ENCODE data around the gene DAP. TPM values are rescaled to one million over a fixed set of nuclear protein-coding genes. Genes with fewer than 3 reads are reported as not detected.
"Not testable (repeated sequence)": the region's sequence is repeated elsewhere in the genome, so short reads cannot be mapped to it uniquely, and the experiment has no call there.

Gene DAP
- total RNA-seq, 1 experiment from 2014 or later, result 114 TPM

DNA sequence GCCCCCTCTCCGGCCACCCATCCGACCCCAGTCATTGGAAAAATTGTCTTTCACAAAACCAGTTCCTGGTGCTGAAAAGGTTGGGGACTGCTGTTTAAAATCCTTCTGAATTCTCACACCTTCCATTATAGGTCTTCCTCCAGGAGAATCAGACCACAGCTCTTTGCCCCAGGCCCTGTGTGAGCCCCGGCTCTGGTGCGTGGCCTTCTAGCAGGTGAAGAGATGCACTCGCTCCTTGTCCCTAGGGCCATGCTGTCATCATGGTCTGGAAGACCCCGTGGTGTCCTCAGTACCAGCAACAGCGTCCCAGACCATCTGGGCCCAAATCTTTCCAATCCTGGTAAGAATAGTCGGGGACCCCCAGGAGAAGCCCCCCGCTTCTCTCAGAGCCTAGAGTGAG, 95.2 kb downstream of the DAP start:
- Mint-ChIP-seq H3K9me3 (ENCODE audit: unreplicated experiment) (no peaks in the 10 kb centered on the region), H3K4me3 (ENCODE audit: unreplicated experiment) (no peak overlapping the region), H3K27me3 (ENCODE audit: insufficient read depth, unreplicated experiment) (no peaks in the 10 kb centered on the region), H3K27ac (ENCODE audit: low read depth, unreplicated experiment) (no peak overlapping the region), H3K4me1 (ENCODE audit: insufficient read depth, unreplicated experiment) (no peaks in the 10 kb centered on the region), H3K36me3 (ENCODE audit: insufficient read depth, unreplicated experiment) (no peaks in the 10 kb centered on the region)
- CTCF ChIA-PET, result no interaction called here
- POLR2A ChIA-PET, result no interaction called here
- intact Hi-C loops (cut with micrococcal nuclease), result no loop called here
- no peak for DNase-seq (ENCODE audit: unreplicated experiment)
- TF ChIP-seq, protein P1, sequence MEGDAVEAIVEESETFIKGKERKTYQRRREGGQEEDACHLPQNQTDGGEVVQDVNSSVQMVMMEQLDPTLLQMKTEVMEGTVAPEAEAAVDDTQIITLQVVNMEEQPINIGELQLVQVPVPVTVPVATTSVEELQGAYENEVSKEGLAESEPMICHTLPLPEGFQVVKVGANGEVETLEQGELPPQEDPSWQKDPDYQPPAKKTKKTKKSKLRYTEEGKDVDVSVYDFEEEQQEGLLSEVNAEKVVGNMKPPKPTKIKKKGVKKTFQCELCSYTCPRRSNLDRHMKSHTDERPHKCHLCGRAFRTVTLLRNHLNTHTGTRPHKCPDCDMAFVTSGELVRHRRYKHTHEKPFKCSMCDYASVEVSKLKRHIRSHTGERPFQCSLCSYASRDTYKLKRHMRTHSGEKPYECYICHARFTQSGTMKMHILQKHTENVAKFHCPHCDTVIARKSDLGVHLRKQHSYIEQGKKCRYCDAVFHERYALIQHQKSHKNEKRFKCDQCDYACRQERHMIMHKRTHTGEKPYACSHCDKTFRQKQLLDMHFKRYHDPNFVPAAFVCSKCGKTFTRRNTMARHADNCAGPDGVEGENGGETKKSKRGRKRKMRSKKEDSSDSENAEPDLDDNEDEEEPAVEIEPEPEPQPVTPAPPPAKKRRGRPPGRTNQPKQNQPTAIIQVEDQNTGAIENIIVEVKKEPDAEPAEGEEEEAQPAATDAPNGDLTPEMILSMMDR (IDR thresholded peaks at IDR 0.05; ENCODE audit: unreplicated experiment), result no peak
- BruUV-seq (replicated peaks), result no TSS peak

DNA sequence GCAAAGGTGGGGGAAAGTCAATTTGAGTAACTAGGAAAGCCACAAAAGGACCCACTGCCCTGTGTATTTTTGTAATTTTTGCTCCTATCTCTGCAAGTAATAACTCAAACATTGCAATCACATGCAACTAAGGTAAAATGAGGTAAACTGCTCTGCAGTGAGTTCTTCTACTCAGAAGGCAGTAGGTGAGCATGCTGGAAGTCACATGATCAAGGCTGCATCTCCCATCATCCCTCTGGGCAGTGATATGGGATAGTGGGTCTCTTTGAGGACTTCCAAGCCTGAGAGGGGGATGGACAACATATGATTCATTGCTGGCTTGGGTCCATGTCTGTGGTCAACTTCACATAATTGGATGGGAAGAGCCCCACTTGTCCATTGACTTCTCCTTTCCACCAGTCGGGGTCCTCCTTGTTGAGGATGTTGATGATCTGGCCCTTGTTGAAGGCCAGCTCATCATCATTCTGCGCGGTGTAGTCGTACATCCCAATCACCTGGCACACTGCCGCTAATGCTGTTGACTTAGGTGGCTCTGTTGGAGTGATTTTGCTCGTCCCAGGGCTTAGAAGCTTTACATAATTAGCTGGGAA, 96.8 kb downstream of the DAP start:
- BruUV-seq (replicated peaks); POLR2A ChIA-PET; H3K27me3 Mint-ChIP-seq (ENCODE audit: insufficient read depth, unreplicated experiment); intact Hi-C loops (cut with micrococcal nuclease); H3K9me3 Mint-ChIP-seq (ENCODE audit: unreplicated experiment); H3K4me3 Mint-ChIP-seq (ENCODE audit: unreplicated experiment); H3K36me3 Mint-ChIP-seq (ENCODE audit: insufficient read depth, unreplicated experiment); H3K27ac Mint-ChIP-seq (ENCODE audit: low read depth, unreplicated experiment); H3K4me1 Mint-ChIP-seq (ENCODE audit: insufficient read depth, unreplicated experiment): not testable (repeated sequence)
- DNase-seq (ENCODE audit: unreplicated experiment), result peak; percentile 62
- CTCF ChIA-PET, result interaction anchor here (0.8 kb wide), 1 partner anchor 30 kb away, joined by 3 read pairs; no protein-coding TSS in a partner anchor

- no TSS peak for BruUV-seq (replicated peaks)
- TF ChIP-seq, protein P1 (IDR thresholded peaks at IDR 0.05; ENCODE audit: unreplicated experiment), result no peak
- ChIA-PET CTCF (interaction anchor here (0.6 to 0.8 kb wide), 4 partner anchors 17 to 106 kb away, joined by 3 read pairs; no protein-coding TSS in a partner anchor), POLR2A (no interaction called here)
- no peak overlapping the region for H3K27ac Mint-ChIP-seq (ENCODE audit: low read depth, unreplicated experiment)
- H3K4me3 Mint-ChIP-seq (ENCODE audit: unreplicated experiment), result no peak overlapping the region
- no peaks in the 10 kb centered on the region for H3K27me3 Mint-ChIP-seq (ENCODE audit: insufficient read depth, unreplicated experiment)
- H3K4me1 Mint-ChIP-seq (ENCODE audit: insufficient read depth, unreplicated experiment), result no peaks in the 10 kb centered on the region
- intact Hi-C loops (cut with micrococcal nuclease), result no loop called here
- no peaks in the 10 kb centered on the region for H3K36me3 Mint-ChIP-seq (ENCODE audit: insufficient read depth, unreplicated experiment)
- no peaks in the 10 kb centered on the region for H3K9me3 Mint-ChIP-seq (ENCODE audit: unreplicated experiment)
- peak; percentile 75 for DNase-seq (ENCODE audit: unreplicated experiment)
These were observed 97.4 kb downstream of the DAP start for GRCh38 chr5:10663489-10664179.

DNA sequence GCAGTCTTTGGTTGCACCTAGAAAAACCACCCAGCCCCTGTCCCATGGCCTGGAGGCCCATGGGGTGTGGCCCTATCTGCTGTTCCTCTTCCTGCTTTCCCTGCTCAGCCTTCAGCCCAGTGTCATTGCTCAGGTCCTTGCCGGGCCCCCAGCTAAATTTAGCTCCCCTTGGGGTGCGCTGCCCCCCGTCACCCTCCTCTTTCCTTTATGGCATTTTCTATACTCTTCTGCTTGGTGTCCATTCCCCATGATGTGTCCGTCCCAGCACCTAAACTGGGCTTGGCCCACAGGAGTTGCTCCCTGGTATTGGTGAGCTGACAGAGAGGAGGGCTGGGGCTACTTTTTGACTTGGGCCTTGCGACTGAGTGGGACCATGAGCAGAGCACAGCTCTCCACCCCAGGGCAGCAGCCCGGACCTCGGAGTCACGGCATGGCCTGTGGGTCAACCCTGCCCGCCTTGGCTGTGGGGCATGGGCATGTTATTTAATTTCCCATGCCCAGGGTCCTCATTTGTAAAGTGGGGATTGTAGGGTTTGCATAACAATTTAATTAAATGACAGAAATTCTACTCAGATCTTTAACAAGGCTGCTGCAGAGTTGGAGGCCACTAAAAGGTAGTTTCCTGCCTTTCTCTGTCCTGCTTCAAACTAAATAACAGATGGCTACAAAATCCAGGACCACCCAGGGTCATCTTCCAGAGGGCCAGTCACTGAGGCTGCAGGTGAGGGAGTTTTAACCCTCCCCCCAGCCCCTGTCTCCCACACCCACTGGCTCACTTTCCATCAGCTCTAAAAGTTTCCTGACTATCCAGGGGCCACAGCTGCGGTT, 98.2 kb downstream of the DAP start:
- Mint-ChIP-seq H3K4me3 (ENCODE audit: unreplicated experiment) (no peak overlapping the region), H3K9me3 (ENCODE audit: unreplicated experiment) (no peaks in the 10 kb centered on the region), H3K27ac (ENCODE audit: low read depth, unreplicated experiment) (no peak overlapping the region), H3K27me3 (ENCODE audit: insufficient read depth, unreplicated experiment) (no peaks in the 10 kb centered on the region), H3K36me3 (ENCODE audit: insufficient read depth, unreplicated experiment) (no peaks in the 10 kb centered on the region), H3K4me1 (ENCODE audit: insufficient read depth, unreplicated experiment) (no peaks in the 10 kb centered on the region)
- CTCF ChIA-PET, result interaction anchor here (0.6 to 0.7 kb wide), 3 partner anchors 17 to 107 kb away, joined by 3 read pairs; no protein-coding TSS in a partner anchor
- no peak for DNase-seq (ENCODE audit: unreplicated experiment)
- intact Hi-C loops (cut with micrococcal nuclease), result no loop called here
- no TSS peak for BruUV-seq (replicated peaks)
- POLR2A ChIA-PET, result no interaction called here
- TF ChIP-seq, protein P1 (IDR thresholded peaks at IDR 0.05; ENCODE audit: unreplicated experiment), result no peak
